ENCODE results near the gene ZSCAN31.
A peak's percentile ranks its signal among the peaks of the same experiment; 100 is the strongest.
"Not testable (repeated sequence)": the region's sequence is repeated elsewhere in the genome, so short reads cannot be mapped to it uniquely, and the experiment has no call there.

The ZSCAN31 gene

GRCh38 chr6:28312939-28313338, 23.0 kb downstream of the ZSCAN31 start:
- no peak for DNase-seq

GRCh38 chr6:28311139-28311823, 24.7 kb downstream of the ZSCAN31 start:
- DNase-seq = peak in 1 of 2 experiments; percentile 44

- not testable (repeated sequence) for DNase-seq
These were observed 29.6 kb downstream of the ZSCAN31 start for GRCh38 chr6:28306363-28306762.

- no peak for DNase-seq
These were observed 32.4 kb downstream of the ZSCAN31 start for GRCh38 chr6:28303570-28303969.

- no peak for DNase-seq
These were observed 39.4 kb downstream of the ZSCAN31 start for GRCh38 chr6:28296520-28297060.

GRCh38 chr6:28295326-28295725, 40.6 kb downstream of the ZSCAN31 start:
- DNase-seq = no peak

- DNase-seq = no peak
These were observed 44.4 kb downstream of the ZSCAN31 start for GRCh38 chr6:28291573-28291972.

- no peak for DNase-seq
These were observed 53.0 kb downstream of the ZSCAN31 start for GRCh38 chr6:28282926-28283325.

- peak; percentile 60 to 81 for DNase-seq
These were observed 54.5 kb downstream of the ZSCAN31 start, which contains the start of gene PGBD1 for GRCh38 chr6:28281288-28282064. Gene PGBD1, plus strand, starts transcription at chr6:28281572. Its CDS starts 2,242 bp downstream, at chr6:28283814.

- no peak for DNase-seq
These were observed 55.2 kb downstream of the ZSCAN31 start for GRCh38 chr6:28280595-28281287.

- no peak for DNase-seq
These were observed 58.2 kb downstream of the ZSCAN31 start for GRCh38 chr6:28277746-28278145.

- no peak for DNase-seq
These were observed 61.1 kb downstream of the ZSCAN31 start for GRCh38 chr6:28274888-28275287.
